Gastroesophageal sphincter (tissue), 3 donors: ENCODE results near the gene PREX1.

Experiments
- POLR2A ChIP-seq, 2 donors: fragments of 450-650 bp; IDR thresholded peaks; one replicate each; pipeline ENCODE4 v1.6.1; 2017; ENCODE audit warnings: antibody characterized with exemption in 2 of 2, mild to moderate bottlenecking in 2 of 2, moderate library complexity in 1 of 2
- POLR2AphosphoS5 ChIP-seq: sonication (generic); formaldehyde crosslinking; IDR thresholded peaks from one replicate; pipeline ENCODE4 v1.6.1; 2017; ENCODE audit warnings: antibody characterized with exemption
- TF ChIP-seq, protein P1 (sequence below), 4 experiments: fragments of 200-600 bp in 2 of 4; fragments of 450-650 bp in 2 of 4; sonication (generic) in 1 of 4; IDR thresholded peaks; one replicate each; pipeline ENCODE4 v1.5.1; 2017 to 2019; ENCODE audit warnings: antibody characterized with exemption in 4 of 4, mild to moderate bottlenecking in 2 of 4, moderate library complexity in 2 of 4

DNA sequence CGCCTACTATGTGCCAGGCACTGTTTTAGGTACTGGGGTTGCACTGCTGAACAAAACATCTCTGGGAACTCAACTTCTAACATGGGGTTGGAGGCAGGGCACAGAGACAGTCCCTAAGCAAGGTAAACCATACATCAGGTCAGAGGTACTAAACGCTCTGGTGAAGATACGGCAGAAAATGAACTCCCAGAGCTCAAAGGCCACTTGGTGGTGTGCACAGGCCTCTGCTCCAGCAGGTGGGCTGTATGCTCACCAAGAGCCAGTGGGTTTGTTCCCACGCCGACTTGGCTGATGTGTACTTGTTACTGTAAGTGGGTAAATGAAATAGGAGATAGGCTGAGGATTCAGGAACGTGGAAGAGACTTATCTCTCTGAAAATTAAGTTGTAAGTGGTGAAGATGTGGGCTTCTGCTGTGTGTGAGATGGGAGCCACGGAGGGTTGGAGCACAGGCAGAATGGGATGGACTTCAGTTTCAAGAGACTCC, 133.4 kb downstream of the PREX1 start:
- TF ChIP-seq, protein P1, sequence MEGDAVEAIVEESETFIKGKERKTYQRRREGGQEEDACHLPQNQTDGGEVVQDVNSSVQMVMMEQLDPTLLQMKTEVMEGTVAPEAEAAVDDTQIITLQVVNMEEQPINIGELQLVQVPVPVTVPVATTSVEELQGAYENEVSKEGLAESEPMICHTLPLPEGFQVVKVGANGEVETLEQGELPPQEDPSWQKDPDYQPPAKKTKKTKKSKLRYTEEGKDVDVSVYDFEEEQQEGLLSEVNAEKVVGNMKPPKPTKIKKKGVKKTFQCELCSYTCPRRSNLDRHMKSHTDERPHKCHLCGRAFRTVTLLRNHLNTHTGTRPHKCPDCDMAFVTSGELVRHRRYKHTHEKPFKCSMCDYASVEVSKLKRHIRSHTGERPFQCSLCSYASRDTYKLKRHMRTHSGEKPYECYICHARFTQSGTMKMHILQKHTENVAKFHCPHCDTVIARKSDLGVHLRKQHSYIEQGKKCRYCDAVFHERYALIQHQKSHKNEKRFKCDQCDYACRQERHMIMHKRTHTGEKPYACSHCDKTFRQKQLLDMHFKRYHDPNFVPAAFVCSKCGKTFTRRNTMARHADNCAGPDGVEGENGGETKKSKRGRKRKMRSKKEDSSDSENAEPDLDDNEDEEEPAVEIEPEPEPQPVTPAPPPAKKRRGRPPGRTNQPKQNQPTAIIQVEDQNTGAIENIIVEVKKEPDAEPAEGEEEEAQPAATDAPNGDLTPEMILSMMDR (IDR thresholded peaks at IDR 0.05): no peak
- no peak for TF ChIP-seq POLR2A (IDR thresholded peaks at IDR 0.05)
- no peak for TF ChIP-seq POLR2AphosphoS5
